Measurements from ENCODE around the gene CCR9.

GRCh38 chr3:45872569-45872968, 13.8 kb upstream of the CCR9 start:
- no peak for TF ChIP-seq EZH2 (IDR thresholded peaks at IDR 0.05; ENCODE audit: insufficient read depth, poor library complexity, severe bottlenecking)
- no peak for TF ChIP-seq EZH2phosphoT487 (IDR thresholded peaks at IDR 0.05; ENCODE audit: insufficient read depth, low read depth)

Measured in GM23248 (cell line).